Endodermal cell (in vitro differentiated cells): ENCODE measurements around the gene LIPC. TPM values are rescaled to one million over a fixed set of nuclear protein-coding genes. Genes with fewer than 3 reads are reported as not detected.

Experiments used
- DNase-seq: peaks from one replicate; pipeline ENCODE4 v3.0.0-alpha.2; 2017
- H3K27ac ChIP-seq: 2 replicates; pipeline ENCODE4 v1.5.1; 2013; ENCODE audit warnings: mild to moderate bottlenecking, low read depth, low read length, moderate library complexity
- H3K27me3 ChIP-seq: 2 replicates; pipeline ENCODE4 v1.6.1; 2013; ENCODE audit warnings: mild to moderate bottlenecking, low read length, moderate library complexity; ENCODE audit not compliant: insufficient read depth, control insufficient read depth, poor library complexity, severe bottlenecking
- H3K36me3 ChIP-seq: 2 replicates; pipeline ENCODE4 v1.7.0; 2013; ENCODE audit warnings: mild to moderate bottlenecking, low read length, moderate library complexity; ENCODE audit not compliant: control insufficient read depth, insufficient read depth
- H3K4me1 ChIP-seq: one replicate; pipeline ENCODE4 v1.7.0; 2013; ENCODE audit warnings: low read length; ENCODE audit not compliant: control insufficient read depth, insufficient read depth
- H3K4me3 ChIP-seq: 2 replicates; pipeline ENCODE4 v1.5.1; 2013; ENCODE audit warnings: mild to moderate bottlenecking, low read length, moderate library complexity
- H3K9ac ChIP-seq: 2 replicates; pipeline ENCODE4 v1.6.1; 2013; ENCODE audit warnings: mild to moderate bottlenecking, low read length, moderate library complexity; ENCODE audit not compliant: poor library complexity, severe bottlenecking; ENCODE audit errors: extremely low read depth
- H3K9me3 ChIP-seq: 2 replicates; pipeline ENCODE4 v1.6.1; 2013; ENCODE audit warnings: mild to moderate bottlenecking, low read length, moderate library complexity; ENCODE audit not compliant: control insufficient read depth
- H3K27ac Mint-ChIP-seq: 2 replicates; pipeline ENCODE4 v1.8.0; 2020; ENCODE audit warnings: mixed read lengths
- H3K27me3 Mint-ChIP-seq: 2 replicates; pipeline ENCODE4 v1.8.0; 2021; ENCODE audit warnings: mild to moderate bottlenecking, mixed read lengths; ENCODE audit not compliant: insufficient read depth
- H3K36me3 Mint-ChIP-seq: 2 replicates; pipeline ENCODE4 v1.8.0; 2020; ENCODE audit warnings: low read depth, mixed read lengths
- H3K4me1 Mint-ChIP-seq: 2 replicates; pipeline ENCODE4 v1.8.0; 2020; ENCODE audit warnings: mixed read lengths
- H3K4me3 Mint-ChIP-seq: 2 replicates; pipeline ENCODE4 v1.8.0; 2020; ENCODE audit warnings: mild to moderate bottlenecking, moderate library complexity, mixed read lengths
- H3K9me3 Mint-ChIP-seq: 2 replicates; pipeline ENCODE4 v1.8.0; 2020; ENCODE audit warnings: mild to moderate bottlenecking, mixed read lengths
- CTCF ChIP-seq: fragments of 200-600 bp; sonication (generic); conservative IDR thresholded peaks from 2 replicates; pipeline ENCODE4 v1.5.0; 2021; ENCODE audit warnings: antibody characterized with exemption, mild to moderate bottlenecking
- WGBS, 2 experiments: methylation state at CpG; one replicate each; pipeline versions ENCODE4 v1.1.5 to v1.1.7; 2013; ENCODE audit warnings: missing lambda C conversion rate in 2 of 2, mixed read lengths in 1 of 2; ENCODE audit not compliant: insufficient coverage in 1 of 2, insufficient read length in 1 of 2; 5-methylcytosine and 5-hydroxymethylcytosine counted together
- total RNA-seq, 2 donors: library from RNA; stranded (reverse); fragmentation: NEBNext Ultra II Directional in 1 of 2; extraction: Animal tissue kit (Norgen Biotek cat#: 25700) in 1 of 2; gene quantifications; 2 replicates in 1 of 2; 3 replicates in 1 of 2; pipeline ENCODE4 v1.2.1, GENCODE V29; 2021

Gene LIPC
- total RNA-seq, 2 donors from 2014 or later: not detected

- 75 to 80% methylated on average over 1 to 3 of the region's 5 CpGs for WGBS, 2 experiments
- H3K4me1 ChIP-seq: peaks cover 7% of the 10 kb centered on the region
- Mint-ChIP-seq H3K27ac (no peak overlapping the region), H3K9me3 (no peaks in the 10 kb centered on the region), H3K4me3 (no peak overlapping the region), H3K4me1 (peaks cover 8% of the 10 kb centered on the region), H3K36me3 (no peaks in the 10 kb centered on the region), H3K27me3 (no peaks in the 10 kb centered on the region)
- no peak overlapping the region for H3K27ac ChIP-seq
- no peak for DNase-seq
- no peaks in the 10 kb centered on the region for H3K27me3 ChIP-seq
- TF ChIP-seq CTCF: no peak
- no peaks in the 10 kb centered on the region for H3K36me3 ChIP-seq
- H3K9me3 ChIP-seq: no peaks in the 10 kb centered on the region
- H3K4me3 ChIP-seq: no peak overlapping the region
- no peak overlapping the region for H3K9ac ChIP-seq
Observed at GRCh38 chr15:58424722-58425121, 7.1 kb upstream of the LIPC start.

- Histone ChIP-seq H3K27me3 (no peaks in the 10 kb centered on the region), H3K4me3 (no peak overlapping the region), H3K27ac (no peak overlapping the region), H3K9me3 (no peaks in the 10 kb centered on the region), H3K9ac (no peak overlapping the region), H3K4me1 (peaks cover 7% of the 10 kb centered on the region), H3K36me3 (no peaks in the 10 kb centered on the region)
- Mint-ChIP-seq H3K4me1 (peaks cover 8% of the 10 kb centered on the region), H3K36me3 (no peaks in the 10 kb centered on the region), H3K27ac (no peak overlapping the region), H3K27me3 (no peaks in the 10 kb centered on the region), H3K4me3 (no peak overlapping the region), H3K9me3 (no peaks in the 10 kb centered on the region)
- WGBS, 2 experiments: 83 to 90% methylated on average over 1 to 3 of the region's 3 CpGs
- no peak for DNase-seq
- TF ChIP-seq CTCF: no peak
Observed at GRCh38 chr15:58425185-58425584, 6.6 kb upstream of the LIPC start.

- Mint-ChIP-seq H3K4me3 (no peak overlapping the region), H3K36me3 (no peaks in the 10 kb centered on the region), H3K4me1 (peaks cover 8% of the 10 kb centered on the region), H3K9me3 (no peaks in the 10 kb centered on the region), H3K27me3 (no peaks in the 10 kb centered on the region), H3K27ac (no peak overlapping the region)
- H3K4me1 ChIP-seq: peaks cover 7% of the 10 kb centered on the region
- no peaks in the 10 kb centered on the region for H3K27me3 ChIP-seq
- 89 to 100% methylated on average over 1 of the region's 1 CpG for WGBS, 2 experiments
- no peaks in the 10 kb centered on the region for H3K9me3 ChIP-seq
- H3K36me3 ChIP-seq: no peaks in the 10 kb centered on the region
- H3K4me3 ChIP-seq: no peak overlapping the region
- no peak overlapping the region for H3K9ac ChIP-seq
- DNase-seq: no peak
- no peak overlapping the region for H3K27ac ChIP-seq
- TF ChIP-seq CTCF: no peak
Observed at GRCh38 chr15:58425834-58426233, 6.0 kb upstream of the LIPC start.
